B cell (primary cell): Measurements from ENCODE around the gene UTP15. TPM values are rescaled to one million over a fixed set of nuclear protein-coding genes. Genes with fewer than 3 reads are reported as not detected.

ENCODE experiments used
- ATAC-seq: fragments of 200-7000 bp; cut with Tn5 transposase; one replicate; pipeline ENCODE4 v1.10.0; 2021; ENCODE audit warnings: low read depth, mild to moderate bottlenecking, moderate number of reproducible peaks, moderate library complexity
- CTCF ChIA-PET: fragments of 350-600 bp; sonication (Branson Sonifier 250); formaldehyde crosslinking; loops from one replicate; lab custom pipeline; 2021; ENCODE audit warnings: antibody characterized with exemption, inconsistent platforms; lab: Charles Lee
- POLR2A ChIA-PET: fragments of 350-600 bp; sonication (Branson Sonifier 250); formaldehyde crosslinking; loops from one replicate; lab custom pipeline; 2021; ENCODE audit warnings: antibody characterized with exemption; lab: Charles Lee
- DNase-seq: peaks from one replicate; pipeline ENCODE4 v3.0.0; 2013
- H2AFZ ChIP-seq: 2 replicates; pipeline ENCODE4 v1.6.1; 2012; ENCODE audit warnings: mild to moderate bottlenecking, low read depth, low read length; ENCODE audit not compliant: insufficient read depth, poor library complexity, severe bottlenecking
- H3K27ac ChIP-seq, 2 donors: 1 replicate in 1 of 2; 2 replicates in 1 of 2; pipeline ENCODE4 v1.5.1; 2012 to 2013; ENCODE audit warnings: low read length in 2 of 2, mild to moderate bottlenecking in 2 of 2, moderate library complexity in 1 of 2
- H3K27me3 ChIP-seq, 4 experiments: fragments of 200-600 bp in 1 of 4; sonication (generic) in 1 of 4; replicated peaks in 1 of 4; 1 replicate in 2 of 4; 2 replicates in 2 of 4; pipeline versions ENCODE4 v1.6.1 to v1.7.0; 2013 to 2016; ENCODE audit warnings: low read length in 3 of 4, mild to moderate bottlenecking in 2 of 4, mixed read lengths in 1 of 4, moderate library complexity in 1 of 4; ENCODE audit not compliant: insufficient read depth in 4 of 4, control insufficient read depth in 3 of 4; ENCODE audit errors: control extremely low read depth in 1 of 4
- H3K36me3 ChIP-seq, 2 experiments: replicated peaks in 1 of 2; 1 replicate in 1 of 2; 2 replicates in 1 of 2; pipeline versions ENCODE4 v1.6.1 to v1.7.1; 2013; ENCODE audit warnings: low read length in 1 of 2; ENCODE audit not compliant: insufficient read depth in 2 of 2, control insufficient read depth in 1 of 2; ENCODE audit errors: control extremely low read depth in 1 of 2, extremely low read depth in 1 of 2
- H3K4me1 ChIP-seq, 2 donors: fragments of 200-600 bp in 1 of 2; sonication (generic) in 1 of 2; 1 replicate in 1 of 2; 2 replicates in 1 of 2; pipeline versions ENCODE4 v1.5.1 to v1.6.1; 2013 to 2017; ENCODE audit warnings: low read length in 2 of 2; ENCODE audit not compliant: control insufficient read depth in 2 of 2, insufficient read depth in 2 of 2
- H3K4me2 ChIP-seq: replicated peaks from 2 replicates; pipeline ENCODE3; 2012; ENCODE audit warnings: mild to moderate bottlenecking, low read depth, low read length; ENCODE audit not compliant: poor library complexity, severe bottlenecking
- H3K4me3 ChIP-seq, 5 experiments: fragments of 200-600 bp in 1 of 5; sonication (generic) in 1 of 5; 1 replicate in 3 of 5; 2 replicates in 2 of 5; pipeline versions ENCODE4 v1.5.1 to v1.7.0; 2011 to 2016; ENCODE audit warnings: low read length in 4 of 5, mild to moderate bottlenecking in 4 of 5, low read depth in 2 of 5, control low read depth in 1 of 5, moderate library complexity in 1 of 5; ENCODE audit not compliant: insufficient read depth in 1 of 5; ENCODE audit errors: control extremely low read depth in 1 of 5, extremely low read depth in 1 of 5
- H3K79me2 ChIP-seq: fragments of 200-600 bp; sonication (generic); one replicate; pipeline ENCODE4 v1.6.0; 2016; ENCODE audit warnings: low read length; ENCODE audit not compliant: control insufficient read depth, insufficient read depth
- H3K9ac ChIP-seq: fragments of 200-600 bp; sonication (generic); 2 replicates; pipeline ENCODE4 v1.6.1; 2017; ENCODE audit warnings: mild to moderate bottlenecking, low read length, moderate library complexity
- H3K9me3 ChIP-seq, 3 donors: one replicate each; pipeline versions ENCODE4 v1.6.1 to v1.7.1; 2013; ENCODE audit warnings: low read length in 2 of 3; ENCODE audit not compliant: control insufficient read depth in 2 of 3, insufficient read depth in 1 of 3; ENCODE audit errors: control extremely low read depth in 1 of 3
- H4K20me1 ChIP-seq: 2 replicates; pipeline ENCODE4 v1.6.0; 2012; ENCODE audit warnings: mild to moderate bottlenecking, low read length; ENCODE audit not compliant: insufficient read depth, control insufficient read depth, poor library complexity, severe bottlenecking
- H3K27ac Mint-ChIP-seq: one replicate; pipeline ENCODE4 v1.8.0; 2021; ENCODE audit warnings: mixed read lengths
- H3K27me3 Mint-ChIP-seq: one replicate; pipeline ENCODE4 v1.8.0; 2021; ENCODE audit warnings: mixed read lengths
- H3K4me1 Mint-ChIP-seq: one replicate; pipeline ENCODE4 v1.8.0; 2021; ENCODE audit warnings: mixed read lengths
- H3K4me3 Mint-ChIP-seq: one replicate; pipeline ENCODE4 v1.8.0; 2021; ENCODE audit warnings: mixed read lengths
- H3K9me3 Mint-ChIP-seq: one replicate; pipeline ENCODE4 v1.8.0; 2022; ENCODE audit warnings: mixed read lengths; ENCODE audit not compliant: insufficient read depth
- EZH2 ChIP-seq: IDR thresholded peaks from 2 replicates; pipeline ENCODE4 v1.6.1; 2012; ENCODE audit warnings: borderline replicate concordance, low read depth, mild to moderate bottlenecking, moderate library complexity, low read length; ENCODE audit not compliant: insufficient read depth, poor library complexity, severe bottlenecking
- intact Hi-C: fragments of 100-400 bp; cut with micrococcal nuclease; formaldehyde crosslinking; loops from one replicate; pipeline ENCODE4 v1.10.0; 2022
- polyA plus RNA-seq: library from polyadenylated mRNA; depleted of rRNA; stranded (reverse); fragments of >200 nt; gene quantifications from 2 replicates; pipeline ENCODE4 v1.2.3, GENCODE V29; 2012
- total RNA-seq, 2 donors: library from RNA; stranded (reverse); fragments of 120-200 nt in 1 of 2; gene quantifications; 1 replicate in 1 of 2; 2 replicates in 1 of 2; pipeline versions ENCODE4 v1.2.3 to v1.2.4, GENCODE V29; 2013 to 2022
- TF ChIP-seq, protein P1 (sequence below): fragments of 200-600 bp; IDR thresholded peaks from one replicate; pipeline ENCODE4 v1.8.0; 2022; ENCODE audit warnings: antibody characterized with exemption, mild to moderate bottlenecking

Gene UTP15
- total and polyA plus RNA-seq, 2 donors (not counting 1 experiment from before 2014, with no cell fraction given) = 17.1 to 25.3 TPM

DNA sequence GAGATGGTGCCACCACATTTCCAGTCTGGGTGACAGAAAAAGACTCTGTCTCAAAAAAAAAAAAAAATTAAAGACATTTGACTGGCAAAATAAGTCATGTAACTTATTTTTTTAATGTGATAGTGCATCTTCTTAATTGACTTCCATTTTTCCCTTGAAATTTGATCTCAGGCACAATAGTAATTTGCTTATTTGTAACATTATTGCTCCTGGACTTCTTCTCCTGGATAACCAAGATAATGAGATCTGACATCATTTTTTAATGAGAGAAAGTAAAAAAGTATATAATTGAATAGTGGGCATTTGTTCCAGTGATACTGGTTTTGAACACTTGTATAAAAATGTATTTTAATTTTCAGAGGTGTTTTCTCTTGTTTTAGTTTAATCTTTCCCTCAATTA, 63.9 kb downstream of the UTP15 start:
- POLR2A ChIA-PET = no interaction called here
- no peak overlapping the region for H2AFZ ChIP-seq
- H3K27me3 ChIP-seq = peaks cover 0 to 17% (median 12%) of the 10 kb centered on the region in 4 experiments
- no peaks in the 10 kb centered on the region for H3K36me3 ChIP-seq
- DNase-seq (no peak), ATAC-seq (no peak)
- no peak overlapping the region for H3K9ac ChIP-seq
- TF ChIP-seq, protein P1, sequence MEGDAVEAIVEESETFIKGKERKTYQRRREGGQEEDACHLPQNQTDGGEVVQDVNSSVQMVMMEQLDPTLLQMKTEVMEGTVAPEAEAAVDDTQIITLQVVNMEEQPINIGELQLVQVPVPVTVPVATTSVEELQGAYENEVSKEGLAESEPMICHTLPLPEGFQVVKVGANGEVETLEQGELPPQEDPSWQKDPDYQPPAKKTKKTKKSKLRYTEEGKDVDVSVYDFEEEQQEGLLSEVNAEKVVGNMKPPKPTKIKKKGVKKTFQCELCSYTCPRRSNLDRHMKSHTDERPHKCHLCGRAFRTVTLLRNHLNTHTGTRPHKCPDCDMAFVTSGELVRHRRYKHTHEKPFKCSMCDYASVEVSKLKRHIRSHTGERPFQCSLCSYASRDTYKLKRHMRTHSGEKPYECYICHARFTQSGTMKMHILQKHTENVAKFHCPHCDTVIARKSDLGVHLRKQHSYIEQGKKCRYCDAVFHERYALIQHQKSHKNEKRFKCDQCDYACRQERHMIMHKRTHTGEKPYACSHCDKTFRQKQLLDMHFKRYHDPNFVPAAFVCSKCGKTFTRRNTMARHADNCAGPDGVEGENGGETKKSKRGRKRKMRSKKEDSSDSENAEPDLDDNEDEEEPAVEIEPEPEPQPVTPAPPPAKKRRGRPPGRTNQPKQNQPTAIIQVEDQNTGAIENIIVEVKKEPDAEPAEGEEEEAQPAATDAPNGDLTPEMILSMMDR = no peak
- no peak for TF ChIP-seq EZH2
- H3K4me1 ChIP-seq = peaks cover 0 to 7% of the 10 kb centered on the region in 2 donors
- no peak overlapping the region for H3K27ac ChIP-seq
- Mint-ChIP-seq H3K27me3 (peaks cover 44% of the 10 kb centered on the region), H3K4me1 (peaks cover 3% of the 10 kb centered on the region), H3K27ac (no peak overlapping the region), H3K4me3 (no peak overlapping the region), H3K9me3 (no peaks in the 10 kb centered on the region)
- no peaks in the 10 kb centered on the region for H4K20me1 ChIP-seq
- H3K79me2 ChIP-seq = no peaks in the 10 kb centered on the region
- no peak overlapping the region for H3K4me2 ChIP-seq
- CTCF ChIA-PET = no interaction called here
- H3K9me3 ChIP-seq = no peaks in the 10 kb centered on the region
- intact Hi-C loops = no loop called here
- H3K4me3 ChIP-seq = no peak overlapping the region

DNA sequence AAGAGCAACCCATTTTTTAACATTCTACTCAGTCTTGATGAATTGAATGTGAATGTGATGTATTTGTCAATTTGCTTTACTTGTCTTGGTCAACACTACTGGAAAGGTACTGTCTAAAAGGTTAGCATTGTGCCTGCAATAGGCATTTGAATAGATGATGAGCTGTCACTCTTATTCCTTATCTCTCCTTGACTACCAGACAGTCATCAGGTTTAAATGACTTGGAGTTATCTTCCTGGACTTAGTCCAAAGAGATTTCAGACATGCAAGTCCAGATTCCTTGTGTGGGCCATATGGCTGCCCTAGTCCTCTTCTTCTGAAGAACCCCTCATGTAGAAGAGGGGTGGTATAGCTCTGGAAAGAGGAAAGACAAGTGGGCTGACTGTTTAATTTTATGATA, 65.2 kb downstream of the UTP15 start:
- intact Hi-C loops = no loop called here
- H4K20me1 ChIP-seq = no peaks in the 10 kb centered on the region
- no peak overlapping the region for H3K4me2 ChIP-seq
- H3K9ac ChIP-seq = no peak overlapping the region
- no peaks in the 10 kb centered on the region for H3K36me3 ChIP-seq
- H3K27me3 ChIP-seq = peaks cover 0 to 19% (median 13%) of the 10 kb centered on the region in 4 experiments
- DNase-seq = no peak
- no peaks in the 10 kb centered on the region for H3K4me1 Mint-ChIP-seq
- no peak overlapping the region for H3K27ac Mint-ChIP-seq
- no peak overlapping the region for H3K4me3 ChIP-seq
- CTCF ChIA-PET = no interaction called here
- no peaks in the 10 kb centered on the region for H3K9me3 ChIP-seq
- H2AFZ ChIP-seq = no peak overlapping the region
- peaks cover 0 to 7% of the 10 kb centered on the region in 2 donors for H3K4me1 ChIP-seq
- peaks cover 50% of the 10 kb centered on the region for H3K27me3 Mint-ChIP-seq
- no peaks in the 10 kb centered on the region for H3K9me3 Mint-ChIP-seq
- no peak overlapping the region for H3K4me3 Mint-ChIP-seq
- no peak overlapping the region for H3K27ac ChIP-seq
- ATAC-seq = no peak
- POLR2A ChIA-PET = no interaction called here
- H3K79me2 ChIP-seq = no peaks in the 10 kb centered on the region
- TF ChIP-seq EZH2 = no peak
- TF ChIP-seq, protein P1 = no peak
